ENCODE results near the gene RNF10.

DNA sequence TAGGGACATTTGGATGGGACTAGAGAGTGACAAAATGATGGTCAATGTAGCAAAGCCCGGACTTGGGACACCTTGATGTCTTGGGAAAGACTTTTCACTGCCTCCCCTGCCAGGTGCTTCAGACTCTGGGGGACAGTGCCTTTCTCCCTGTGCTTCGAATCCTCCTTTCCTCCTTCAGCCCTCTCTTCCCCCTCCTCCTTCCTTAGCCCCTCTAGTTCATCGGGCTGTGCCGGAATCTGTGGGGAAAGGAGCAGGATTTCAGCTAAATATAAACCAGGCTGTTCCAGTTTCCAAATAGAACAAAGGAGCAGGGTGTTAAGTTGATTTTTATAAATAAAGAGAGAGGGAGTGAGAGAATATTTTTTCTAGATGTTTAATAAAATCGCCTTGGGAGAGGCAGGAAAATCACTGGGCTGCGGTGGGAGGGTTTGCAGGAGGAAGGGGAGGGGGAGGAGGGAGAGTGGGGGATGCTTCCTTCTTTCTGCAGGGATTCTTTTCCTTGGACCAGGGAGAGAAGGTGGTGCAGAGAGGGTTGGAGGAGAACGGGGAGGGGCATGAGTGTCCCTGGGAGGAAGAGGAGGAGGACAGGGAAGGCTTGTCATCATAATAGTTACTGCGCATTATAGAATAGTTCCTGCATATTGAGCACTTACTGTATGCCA, 84.9 kb downstream of the RNF10 start:
- no peak for TF ChIP-seq CTCF (IDR thresholded peaks at IDR 0.05; ENCODE audit: poor library complexity)
- TF ChIP-seq EZH2 (IDR thresholded peaks at IDR 0.05; ENCODE audit: borderline replicate concordance), result no peak
- no peak for TF ChIP-seq EZH2phosphoT487 (IDR thresholded peaks at IDR 0.05; ENCODE audit: low read depth, severe bottlenecking, unreplicated experiment)

Data from hepatocyte (in vitro differentiated cells).